K562 (cell line): ENCODE data around the gene ATOH8. TPM values are rescaled to one million over a fixed set of nuclear protein-coding genes. Genes with fewer than 3 reads are reported as not detected.

ENCODE experiments used
- ATAC-seq: fragments of 200-7000 bp; cut with Tn5 transposase; 3 replicates; pipeline ENCODE4 v1.9.1; 2020; ENCODE audit warnings: moderate library complexity
- BruUV-seq: library from RNA; stranded (reverse); fragments of 400-500 nt; replicated peaks from 2 replicates; lab custom pipeline; 2021; lab: Mats Ljungman, UMichigan
- CTCF ChIA-PET: fragments of 300-600 bp; formaldehyde crosslinking; extraction: SDS; loops from one replicate; lab custom pipeline; 2021; ENCODE audit warnings: low intra/inter-chr PET ratio; lab: Yijun Ruan, JAX
- POLR2A ChIA-PET: fragments of 300-600, 350-650 bp; sonication (Branson Sonifier 250); formaldehyde crosslinking; extraction: SDS; loops from one replicate; lab custom pipeline; 2021; ENCODE audit warnings: antibody characterized with exemption, inconsistent platforms; lab: Yijun Ruan, JAX
- DNase-seq, 4 experiments: peaks; one replicate each; pipeline versions ENCODE4 v3.0.0 to v3.0.0-alpha.2; 2011 to 2018; ENCODE audit warnings: low spot score in 3 of 4, mixed read lengths in 3 of 4; ENCODE audit errors: extremely low read depth in 1 of 4
- FAIRE-seq: peaks from 2 replicates; lab custom pipeline; 2011; peaks lifted over from hg19 to GRCh38; lab: Jason Lieb, UNC
- H2AFZ ChIP-seq: 2 replicates; pipeline ENCODE4 v1.6.0; 2011; ENCODE audit warnings: low read depth, low read length, control low read depth, inconsistent platforms
- H3K27ac ChIP-seq: fragments of 200-600 bp; 3 replicates; pipeline ENCODE4 v1.8.0; 2011; ENCODE audit warnings: low read depth, mild to moderate bottlenecking, control low read depth, inconsistent platforms, low read length, moderate library complexity, mixed read lengths; ENCODE audit errors: extremely low read depth
- H3K27me3 ChIP-seq, 2 experiments: fragments of 300-600 bp in 1 of 2; 2 replicates in 1 of 2; 3 replicates in 1 of 2; pipeline versions ENCODE4 v1.6.0 to v1.8.0; 2011; ENCODE audit warnings: inconsistent platforms in 2 of 2, low read length in 2 of 2, mild to moderate bottlenecking in 1 of 2, mixed read lengths in 1 of 2, moderate library complexity in 1 of 2; ENCODE audit not compliant: control insufficient read depth in 2 of 2, insufficient read depth in 2 of 2
- H3K36me3 ChIP-seq: fragments of 300-600 bp; 3 replicates; pipeline ENCODE4 v1.8.0; 2011; ENCODE audit warnings: mild to moderate bottlenecking, low read length, inconsistent platforms; ENCODE audit not compliant: control insufficient read depth, insufficient read depth
- H3K4me1 ChIP-seq, 2 experiments: fragments of 200-600 bp in 1 of 2; replicated peaks in 1 of 2; 2 replicates in 1 of 2; 3 replicates in 1 of 2; pipeline versions ENCODE4 v1.5.1 to v1.8.0; 2011; ENCODE audit warnings: inconsistent platforms in 2 of 2, low read length in 2 of 2, mild to moderate bottlenecking in 1 of 2, mixed read lengths in 1 of 2, moderate library complexity in 1 of 2; ENCODE audit not compliant: control insufficient read depth in 2 of 2, insufficient read depth in 2 of 2
- H3K4me2 ChIP-seq: 2 replicates; pipeline ENCODE4 v1.6.1; 2011; ENCODE audit warnings: low read length, control low read depth, inconsistent platforms, mixed read lengths; ENCODE audit not compliant: insufficient read depth
- H3K4me3 ChIP-seq: fragments of 200-600 bp; sonication (generic), shearing (Covaris generic); 2 replicates; pipeline ENCODE4 v1.5.1; 2016; ENCODE audit warnings: control low read depth, inconsistent platforms
- H3K79me2 ChIP-seq: fragments of 200-600 bp; 3 replicates; pipeline ENCODE4 v1.8.0; 2011; ENCODE audit warnings: low read length, inconsistent platforms; ENCODE audit not compliant: control insufficient read depth, insufficient read depth
- H3K9ac ChIP-seq, 2 experiments: 2 replicates each; pipeline versions ENCODE4 v1.6.0 to v1.6.1; 2011; ENCODE audit warnings: low read depth in 2 of 2, low read length in 2 of 2, control low read depth in 1 of 2, inconsistent platforms in 1 of 2, mild to moderate bottlenecking in 1 of 2, mixed read lengths in 1 of 2; ENCODE audit not compliant: insufficient read depth in 1 of 2
- H3K9me1 ChIP-seq: one replicate; pipeline ENCODE4 v1.6.0; 2011; ENCODE audit warnings: inconsistent platforms, mild to moderate bottlenecking, low read length, moderate library complexity; ENCODE audit not compliant: control insufficient read depth, insufficient read depth
- H3K9me3 ChIP-seq: replicated peaks from 2 replicates; pipeline ENCODE4 v1.5.1; 2011; ENCODE audit warnings: low read depth, low read length, inconsistent platforms; ENCODE audit not compliant: control insufficient read depth, insufficient read depth
- H4K20me1 ChIP-seq: replicated peaks from 2 replicates; pipeline ENCODE4 v1.6.1; 2011; ENCODE audit warnings: low read length, inconsistent platforms, mixed read lengths; ENCODE audit not compliant: control insufficient read depth, insufficient read depth
- BACH1 ChIP-seq: fragments of 200-800 bp; sonication (Bioruptor generic); IDR thresholded peaks from 2 replicates; pipeline ENCODE4 v1.6.1; 2016; ENCODE audit warnings: missing genetic modification characterization, missing compliant biosample characterization
- PHF20 ChIP-seq: fragments of 450-650 bp; IDR thresholded peaks from 2 replicates; pipeline ENCODE4 v1.6.1; 2018; ENCODE audit not compliant: partially characterized antibody
- RBM22 ChIP-seq: fragments of 200-400 bp; formaldehyde crosslinking; IDR thresholded peaks from 2 replicates; pipeline ENCODE4 v1.6.1; 2018; ENCODE audit warnings: low read length, low read depth; ENCODE audit not compliant: poor library complexity, severe bottlenecking
- RFX7 ChIP-seq: fragments of 250-450 bp; sonication (Bioruptor Pico); IDR thresholded peaks from 2 replicates; pipeline ENCODE4 v1.5.1; 2021; ENCODE audit warnings: mild to moderate bottlenecking
- WGBS: fragments of 100-300 bp; shearing (Covaris generic); methylation state at CpG from one replicate; pipeline ENCODE4 v1.1.6; 2016; ENCODE audit warnings: low coverage, mixed read lengths; ENCODE audit not compliant: insufficient coverage; ENCODE audit errors: missing lambda C conversion rate; 5-methylcytosine and 5-hydroxymethylcytosine counted together
- in situ Hi-C: fragments of 300-500 bp; cut with MboI; formaldehyde crosslinking; loops from 4 replicates; pipeline ENCODE4 v1.15.0; 2018; ENCODE audit warnings: inconsistent platforms, mixed read lengths
- intact Hi-C: fragments of 100-400 bp; cut with micrococcal nuclease; formaldehyde crosslinking; loops from 2 replicates; pipeline ENCODE4 v1.14.2; 2022
- polyA plus RNA-seq, 8 experiments: library from polyadenylated mRNA; depleted of rRNA in 4 of 8; stranded (reverse) in 5 of 8; unstranded in 3 of 8; fragments of >200 nt; fragmentation: Nextera tagmentation in 2 of 8; fragmentation: Illumina TruSeq in 1 of 8; extraction: Ambion mirVana in 2 of 8; extraction: Trizol in 1 of 8; gene quantifications; 2 replicates each; pipeline versions ENCODE4 v1.2.1 to v1.2.3, GENCODE V29; 2011 to 2014; ENCODE audit warnings: inconsistent platforms in 1 of 8, missing spikeins in 1 of 8
- total RNA-seq, 7 experiments: library from RNA; depleted of rRNA in 6 of 7; stranded (reverse); fragments of >200 nt in 6 of 7; fragmentation: Illumina TruSeq in 2 of 7; extraction: Trizol in 2 of 7; gene quantifications; 2 replicates each; pipeline versions ENCODE4 v1.2.1 to v1.2.3, GENCODE V29; 2011 to 2021; ENCODE audit warnings: low replicate concordance in 1 of 7
- TF ChIP-seq, protein P1 (sequence below): sonication (generic); formaldehyde crosslinking; IDR thresholded peaks from 2 replicates; pipeline ENCODE4 v1.5.0; 2020; ENCODE audit warnings: missing genetic modification reagents
- TF ChIP-seq, protein P2 (sequence below): fragments of 450-650 bp; IDR thresholded peaks from 2 replicates; pipeline ENCODE4 v1.6.1; 2018; ENCODE audit warnings: mild to moderate bottlenecking, low read depth; ENCODE audit not compliant: partially characterized antibody
- TF ChIP-seq, protein P3 (sequence below): fragments of 450-650 bp; IDR thresholded peaks from 2 replicates; pipeline ENCODE4 v1.6.1; 2017; ENCODE audit warnings: antibody characterized with exemption, mild to moderate bottlenecking
- TF ChIP-seq, protein P4 (sequence below), 3 experiments: fragments of 200-800 bp in 1 of 3; fragments of 250-450 bp in 1 of 3; fragments of 450-650 bp in 1 of 3; sonication (Bioruptor Pico) in 1 of 3; sonication (Bioruptor generic) in 1 of 3; formaldehyde crosslinking in 1 of 3; IDR thresholded peaks; 2 replicates each; pipeline versions ENCODE4 v1.6.1 to v1.8.0; 2016 to 2022; ENCODE audit warnings: mild to moderate bottlenecking in 2 of 3, missing genetic modification characterization in 2 of 3, missing compliant biosample characterization in 1 of 3, moderate library complexity in 1 of 3
- TF ChIP-seq, protein P5 (sequence below): sonication (generic); formaldehyde crosslinking; IDR thresholded peaks from 2 replicates; pipeline ENCODE4 v1.8.0; 2022; ENCODE audit warnings: mild to moderate bottlenecking, missing genetic modification reagents

ATOH8 gene
- total and polyA plus RNA-seq, 9 of the 15 experiments (the other 6 are each of a cell fraction or from before 2014, with no cell fraction given), result not detected

DNA sequence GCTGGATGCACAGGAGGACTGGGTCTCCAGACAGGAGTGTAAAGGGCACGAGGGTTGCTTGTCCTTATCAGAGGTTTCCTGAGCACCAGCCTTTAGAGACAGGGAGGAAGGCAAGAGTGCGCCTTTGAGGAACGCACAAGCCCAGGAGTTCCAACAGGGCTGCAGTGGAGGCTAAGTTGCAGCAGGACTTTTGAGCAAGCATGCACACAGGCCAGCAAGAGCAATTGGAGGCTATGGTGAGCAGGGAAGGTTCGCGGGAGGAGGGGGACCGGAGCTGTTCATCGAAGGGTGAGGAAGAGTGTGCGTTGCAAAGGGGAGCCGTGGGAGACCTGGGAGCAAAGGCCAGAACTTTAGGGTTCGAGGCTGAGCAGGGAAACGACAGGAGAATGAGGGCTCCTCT lies 2.2 kb upstream of the ATOH8 start:
- CTCF ChIA-PET, result no interaction called here
- Histone ChIP-seq H3K9me1 (no peaks in the 10 kb centered on the region), H3K27me3 (peaks cover 47 to 86% of the 10 kb centered on the region in 2 experiments), H3K79me2 (no peaks in the 10 kb centered on the region), H3K9ac (no peak overlapping the region), H3K36me3 (no peaks in the 10 kb centered on the region), H3K4me3 (no peak overlapping the region), H3K9me3 (no peaks in the 10 kb centered on the region), H3K4me1 (peaks cover 0 to 22% of the 10 kb centered on the region in 2 experiments; a peak in 2 of 5 replicates), H2AFZ (no peak overlapping the region), H3K27ac (no peak overlapping the region), H3K4me2 (no peak overlapping the region), H4K20me1 (peaks cover 24% of the 10 kb centered on the region)
- POLR2A ChIA-PET, result interaction anchor here (0.6 kb wide), 1 partner anchor 15 kb away, joined by 3 read pairs; no protein-coding TSS in a partner anchor
- 0% methylated on average over 9 of the region's 11 CpGs for WGBS
- FAIRE-seq (no peak), DNase-seq (no peak), ATAC-seq (no peak)
- TF ChIP-seq, protein P1, sequence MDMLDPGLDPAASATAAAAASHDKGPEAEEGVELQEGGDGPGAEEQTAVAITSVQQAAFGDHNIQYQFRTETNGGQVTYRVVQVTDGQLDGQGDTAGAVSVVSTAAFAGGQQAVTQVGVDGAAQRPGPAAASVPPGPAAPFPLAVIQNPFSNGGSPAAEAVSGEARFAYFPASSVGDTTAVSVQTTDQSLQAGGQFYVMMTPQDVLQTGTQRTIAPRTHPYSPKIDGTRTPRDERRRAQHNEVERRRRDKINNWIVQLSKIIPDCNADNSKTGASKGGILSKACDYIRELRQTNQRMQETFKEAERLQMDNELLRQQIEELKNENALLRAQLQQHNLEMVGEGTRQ (CRISPR knock-in tag), result no peak
- TF ChIP-seq RBM22 (no peak), PHF20 (no peak), RFX7 (CRISPR knock-in tag) (no peak), BACH1 (no peak)
- TF ChIP-seq, protein P2, sequence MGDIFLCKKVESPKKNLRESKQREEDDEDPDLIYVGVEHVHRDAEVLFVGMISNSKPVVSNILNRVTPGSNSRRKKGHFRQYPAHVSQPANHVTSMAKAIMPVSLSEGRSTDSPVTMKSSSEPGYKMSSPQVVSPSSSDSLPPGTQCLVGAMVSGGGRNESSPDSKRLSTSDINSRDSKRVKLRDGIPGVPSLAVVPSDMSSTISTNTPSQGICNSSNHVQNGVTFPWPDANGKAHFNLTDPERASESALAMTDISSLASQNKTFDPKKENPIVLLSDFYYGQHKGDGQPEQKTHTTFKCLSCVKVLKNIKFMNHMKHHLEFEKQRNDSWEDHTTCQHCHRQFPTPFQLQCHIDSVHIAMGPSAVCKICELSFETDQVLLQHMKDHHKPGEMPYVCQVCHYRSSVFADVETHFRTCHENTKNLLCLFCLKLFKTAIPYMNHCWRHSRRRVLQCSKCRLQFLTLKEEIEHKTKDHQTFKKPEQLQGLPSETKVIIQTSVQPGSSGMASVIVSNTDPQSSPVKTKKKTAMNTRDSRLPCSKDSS, result no peak
- TF ChIP-seq, protein P3, sequence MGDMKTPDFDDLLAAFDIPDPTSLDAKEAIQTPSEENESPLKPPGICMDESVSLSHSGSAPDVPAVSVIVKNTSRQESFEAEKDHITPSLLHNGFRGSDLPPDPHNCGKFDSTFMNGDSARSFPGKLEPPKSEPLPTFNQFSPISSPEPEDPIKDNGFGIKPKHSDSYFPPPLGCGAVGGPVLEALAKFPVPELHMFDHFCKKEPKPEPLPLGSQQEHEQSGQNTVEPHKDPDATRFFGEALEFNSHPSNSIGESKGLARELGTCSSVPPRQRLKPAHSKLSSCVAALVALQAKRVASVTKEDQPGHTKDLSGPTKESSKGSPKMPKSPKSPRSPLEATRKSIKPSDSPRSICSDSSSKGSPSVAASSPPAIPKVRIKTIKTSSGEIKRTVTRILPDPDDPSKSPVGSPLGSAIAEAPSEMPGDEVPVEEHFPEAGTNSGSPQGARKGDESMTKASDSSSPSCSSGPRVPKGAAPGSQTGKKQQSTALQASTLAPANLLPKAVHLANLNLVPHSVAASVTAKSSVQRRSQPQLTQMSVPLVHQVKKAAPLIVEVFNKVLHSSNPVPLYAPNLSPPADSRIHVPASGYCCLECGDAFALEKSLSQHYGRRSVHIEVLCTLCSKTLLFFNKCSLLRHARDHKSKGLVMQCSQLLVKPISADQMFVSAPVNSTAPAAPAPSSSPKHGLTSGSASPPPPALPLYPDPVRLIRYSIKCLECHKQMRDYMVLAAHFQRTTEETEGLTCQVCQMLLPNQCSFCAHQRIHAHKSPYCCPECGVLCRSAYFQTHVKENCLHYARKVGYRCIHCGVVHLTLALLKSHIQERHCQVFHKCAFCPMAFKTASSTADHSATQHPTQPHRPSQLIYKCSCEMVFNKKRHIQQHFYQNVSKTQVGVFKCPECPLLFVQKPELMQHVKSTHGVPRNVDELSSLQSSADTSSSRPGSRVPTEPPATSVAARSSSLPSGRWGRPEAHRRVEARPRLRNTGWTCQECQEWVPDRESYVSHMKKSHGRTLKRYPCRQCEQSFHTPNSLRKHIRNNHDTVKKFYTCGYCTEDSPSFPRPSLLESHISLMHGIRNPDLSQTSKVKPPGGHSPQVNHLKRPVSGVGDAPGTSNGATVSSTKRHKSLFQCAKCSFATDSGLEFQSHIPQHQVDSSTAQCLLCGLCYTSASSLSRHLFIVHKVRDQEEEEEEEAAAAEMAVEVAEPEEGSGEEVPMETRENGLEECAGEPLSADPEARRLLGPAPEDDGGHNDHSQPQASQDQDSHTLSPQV, result no peak
- TF ChIP-seq, protein P4, sequence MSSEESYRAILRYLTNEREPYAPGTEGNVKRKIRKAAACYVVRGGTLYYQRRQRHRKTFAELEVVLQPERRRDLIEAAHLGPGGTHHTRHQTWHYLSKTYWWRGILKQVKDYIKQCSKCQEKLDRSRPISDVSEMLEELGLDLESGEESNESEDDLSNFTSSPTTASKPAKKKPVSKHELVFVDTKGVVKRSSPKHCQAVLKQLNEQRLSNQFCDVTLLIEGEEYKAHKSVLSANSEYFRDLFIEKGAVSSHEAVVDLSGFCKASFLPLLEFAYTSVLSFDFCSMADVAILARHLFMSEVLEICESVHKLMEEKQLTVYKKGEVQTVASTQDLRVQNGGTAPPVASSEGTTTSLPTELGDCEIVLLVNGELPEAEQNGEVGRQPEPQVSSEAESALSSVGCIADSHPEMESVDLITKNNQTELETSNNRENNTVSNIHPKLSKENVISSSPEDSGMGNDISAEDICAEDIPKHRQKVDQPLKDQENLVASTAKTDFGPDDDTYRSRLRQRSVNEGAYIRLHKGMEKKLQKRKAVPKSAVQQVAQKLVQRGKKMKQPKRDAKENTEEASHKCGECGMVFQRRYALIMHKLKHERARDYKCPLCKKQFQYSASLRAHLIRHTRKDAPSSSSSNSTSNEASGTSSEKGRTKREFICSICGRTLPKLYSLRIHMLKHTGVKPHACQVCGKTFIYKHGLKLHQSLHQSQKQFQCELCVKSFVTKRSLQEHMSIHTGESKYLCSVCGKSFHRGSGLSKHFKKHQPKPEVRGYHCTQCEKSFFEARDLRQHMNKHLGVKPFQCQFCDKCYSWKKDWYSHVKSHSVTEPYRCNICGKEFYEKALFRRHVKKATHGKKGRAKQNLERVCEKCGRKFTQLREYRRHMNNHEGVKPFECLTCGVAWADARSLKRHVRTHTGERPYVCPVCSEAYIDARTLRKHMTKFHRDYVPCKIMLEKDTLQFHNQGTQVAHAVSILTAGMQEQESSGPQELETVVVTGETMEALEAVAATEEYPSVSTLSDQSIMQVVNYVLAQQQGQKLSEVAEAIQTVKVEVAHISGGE (CRISPR knock-in tag; IDR thresholded peaks at IDR 0.05), result no peak
- TF ChIP-seq, protein P5, sequence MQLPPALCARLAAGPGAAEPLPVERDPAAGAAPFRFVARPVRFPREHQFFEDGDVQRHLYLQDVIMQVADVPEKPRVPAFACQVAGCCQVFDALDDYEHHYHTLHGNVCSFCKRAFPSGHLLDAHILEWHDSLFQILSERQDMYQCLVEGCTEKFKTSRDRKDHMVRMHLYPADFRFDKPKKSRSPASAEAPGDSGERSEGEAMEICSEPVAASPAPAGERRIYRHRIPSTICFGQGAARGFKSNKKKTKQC (CRISPR knock-in tag), result no peak
- no TSS peak for BruUV-seq
- intact Hi-C loops (loop anchor here (5.0 to 10.0 kb wide), 2 partner anchors 46 to 333 kb away; no protein-coding TSS in a partner anchor), in situ Hi-C loops (no loop called here)
